Measurements from ENCODE around the gene LAMA5.

GRCh38 chr20:62303340-62304226 is 63.5 kb downstream of the LAMA5 start:
- TF ChIP-seq, protein P1, sequence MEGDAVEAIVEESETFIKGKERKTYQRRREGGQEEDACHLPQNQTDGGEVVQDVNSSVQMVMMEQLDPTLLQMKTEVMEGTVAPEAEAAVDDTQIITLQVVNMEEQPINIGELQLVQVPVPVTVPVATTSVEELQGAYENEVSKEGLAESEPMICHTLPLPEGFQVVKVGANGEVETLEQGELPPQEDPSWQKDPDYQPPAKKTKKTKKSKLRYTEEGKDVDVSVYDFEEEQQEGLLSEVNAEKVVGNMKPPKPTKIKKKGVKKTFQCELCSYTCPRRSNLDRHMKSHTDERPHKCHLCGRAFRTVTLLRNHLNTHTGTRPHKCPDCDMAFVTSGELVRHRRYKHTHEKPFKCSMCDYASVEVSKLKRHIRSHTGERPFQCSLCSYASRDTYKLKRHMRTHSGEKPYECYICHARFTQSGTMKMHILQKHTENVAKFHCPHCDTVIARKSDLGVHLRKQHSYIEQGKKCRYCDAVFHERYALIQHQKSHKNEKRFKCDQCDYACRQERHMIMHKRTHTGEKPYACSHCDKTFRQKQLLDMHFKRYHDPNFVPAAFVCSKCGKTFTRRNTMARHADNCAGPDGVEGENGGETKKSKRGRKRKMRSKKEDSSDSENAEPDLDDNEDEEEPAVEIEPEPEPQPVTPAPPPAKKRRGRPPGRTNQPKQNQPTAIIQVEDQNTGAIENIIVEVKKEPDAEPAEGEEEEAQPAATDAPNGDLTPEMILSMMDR (IDR thresholded peaks at IDR 0.05; ENCODE audit: insufficient read depth, low read length, poor library complexity, severe bottlenecking): no peak
- no peak for TF ChIP-seq EZH2phosphoT487 (conservative IDR thresholded peaks at IDR 0.05; ENCODE audit: low read length)

Data from SU-DHL-6 (cell line).